DND-41 (cell line): ENCODE data around the gene FOXK2.
"Not testable (repeated sequence)": the region's sequence is repeated elsewhere in the genome, so short reads cannot be mapped to it uniquely, and the experiment has no call there.

ENCODE experiments used
- ATAC-seq: fragments of 200-7000 bp; cut with Tn5 transposase; 3 replicates; pipeline ENCODE4 v1.9.1; 2021; ENCODE audit warnings: low read depth; ENCODE audit not compliant: insufficient read depth
- DNase-seq: peaks from one replicate; pipeline ENCODE4 v3.0.0-alpha.2; 2020
- H2AFZ ChIP-seq: 2 replicates; pipeline ENCODE4 v1.6.0; 2012; ENCODE audit warnings: low read depth, low read length
- H3K27ac ChIP-seq: 2 replicates; pipeline ENCODE4 v1.5.1; 2012; ENCODE audit warnings: low read length, inconsistent platforms
- H3K27me3 ChIP-seq: fragments of 200-600 bp; sonication (generic); 2 replicates; pipeline ENCODE4 v1.6.0; 2012; ENCODE audit warnings: low read length, mild to moderate bottlenecking, inconsistent platforms; ENCODE audit not compliant: insufficient read depth, poor library complexity
- H3K36me3 ChIP-seq: 2 replicates; pipeline ENCODE4 v1.5.1; 2012; ENCODE audit warnings: low read length, inconsistent platforms; ENCODE audit not compliant: insufficient read depth
- H3K4me1 ChIP-seq: 2 replicates; pipeline ENCODE4 v1.5.1; 2012; ENCODE audit warnings: mild to moderate bottlenecking, low read length; ENCODE audit not compliant: insufficient read depth
- H3K4me2 ChIP-seq: 2 replicates; pipeline ENCODE4 v1.6.0; 2012; ENCODE audit warnings: mild to moderate bottlenecking, moderate library complexity, low read length, inconsistent platforms; ENCODE audit not compliant: insufficient read depth
- H3K4me3 ChIP-seq, 2 experiments: fragments of 200-600 bp in 1 of 2; shearing (Covaris generic) in 1 of 2; 2 replicates each; pipeline ENCODE4 v1.5.1; 2012 to 2016; ENCODE audit warnings: inconsistent platforms in 2 of 2, low read length in 2 of 2, mild to moderate bottlenecking in 2 of 2, low read depth in 1 of 2, moderate library complexity in 1 of 2
- H3K79me2 ChIP-seq: 2 replicates; pipeline ENCODE4 v1.6.0; 2012; ENCODE audit warnings: low read length, inconsistent platforms; ENCODE audit not compliant: insufficient read depth
- H3K9ac ChIP-seq: 2 replicates; pipeline ENCODE4 v1.6.0; 2012; ENCODE audit warnings: low read depth, mild to moderate bottlenecking, inconsistent platforms, low read length, moderate library complexity
- H3K9me3 ChIP-seq: 2 replicates; pipeline ENCODE4 v1.5.1; 2012; ENCODE audit warnings: low read length, moderate library complexity, mild to moderate bottlenecking, inconsistent platforms; ENCODE audit not compliant: insufficient read depth, severe bottlenecking
- H4K20me1 ChIP-seq: 2 replicates; pipeline ENCODE4 v1.6.0; 2012; ENCODE audit warnings: low read length; ENCODE audit not compliant: insufficient read depth
- EZH2 ChIP-seq: IDR thresholded peaks from 3 replicates; pipeline ENCODE4 v1.6.1; 2012; ENCODE audit warnings: borderline replicate concordance, low read depth, mild to moderate bottlenecking, moderate library complexity, low read length, inconsistent platforms; ENCODE audit not compliant: severe bottlenecking
- TF ChIP-seq, protein P1 (sequence below): IDR thresholded peaks from 2 replicates; pipeline ENCODE4 v1.5.1; 2012; ENCODE audit warnings: borderline replicate concordance, low read length, moderate library complexity, mild to moderate bottlenecking; ENCODE audit not compliant: poor library complexity, severe bottlenecking; ENCODE audit errors: extremely low read depth

FOXK2 gene

DNA sequence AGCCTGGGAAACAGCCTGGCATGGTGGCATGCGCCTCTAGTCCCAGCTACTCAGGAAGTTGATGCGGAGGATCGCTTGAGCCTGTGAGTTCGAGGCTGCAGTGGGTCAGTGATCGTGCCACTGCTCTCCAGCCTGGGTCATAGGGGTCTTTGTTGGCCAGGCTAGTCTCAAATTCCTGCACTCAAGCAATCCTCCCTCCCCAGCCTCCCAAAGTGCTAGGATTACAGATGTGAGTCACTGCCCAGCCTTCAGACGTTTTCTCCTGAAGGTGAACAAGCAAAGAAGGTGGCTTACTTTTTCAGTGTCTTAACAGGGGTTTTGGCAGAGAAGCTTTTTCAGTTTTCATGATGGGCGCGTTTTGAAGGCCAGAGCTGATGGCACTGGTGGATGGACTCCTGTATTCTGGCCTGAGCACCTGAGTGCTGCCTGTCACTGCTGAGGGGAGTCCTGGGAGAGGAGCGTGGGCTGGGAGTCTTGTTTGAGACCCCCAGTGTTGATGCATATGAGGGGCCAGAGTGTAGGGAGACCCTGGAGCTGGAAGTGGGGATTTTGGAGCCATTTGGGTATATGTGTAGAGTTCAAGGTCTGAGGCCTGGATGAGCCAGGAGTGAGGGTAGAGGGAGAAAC, 41.4 kb downstream of the FOXK2 start:
- Histone ChIP-seq H3K4me1 (peaks cover 3% of the 10 kb centered on the region; the same call in 1 of the 2 replicates), H4K20me1 (peaks cover 85% of the 10 kb centered on the region), H3K4me2 (no peak overlapping the region), H3K79me2 (peaks cover 99% of the 10 kb centered on the region), H3K9ac (no peak overlapping the region), H3K4me3 (no peak overlapping the region), H3K27me3 (no peaks in the 10 kb centered on the region), H3K9me3 (no peaks in the 10 kb centered on the region), H3K36me3 (peaks cover 45% of the 10 kb centered on the region), H2AFZ (no peak overlapping the region), H3K27ac (no peak overlapping the region; the same call in 1 of the 2 replicates)
- ATAC-seq (no peak), DNase-seq (no peak)
- TF ChIP-seq, protein P1, sequence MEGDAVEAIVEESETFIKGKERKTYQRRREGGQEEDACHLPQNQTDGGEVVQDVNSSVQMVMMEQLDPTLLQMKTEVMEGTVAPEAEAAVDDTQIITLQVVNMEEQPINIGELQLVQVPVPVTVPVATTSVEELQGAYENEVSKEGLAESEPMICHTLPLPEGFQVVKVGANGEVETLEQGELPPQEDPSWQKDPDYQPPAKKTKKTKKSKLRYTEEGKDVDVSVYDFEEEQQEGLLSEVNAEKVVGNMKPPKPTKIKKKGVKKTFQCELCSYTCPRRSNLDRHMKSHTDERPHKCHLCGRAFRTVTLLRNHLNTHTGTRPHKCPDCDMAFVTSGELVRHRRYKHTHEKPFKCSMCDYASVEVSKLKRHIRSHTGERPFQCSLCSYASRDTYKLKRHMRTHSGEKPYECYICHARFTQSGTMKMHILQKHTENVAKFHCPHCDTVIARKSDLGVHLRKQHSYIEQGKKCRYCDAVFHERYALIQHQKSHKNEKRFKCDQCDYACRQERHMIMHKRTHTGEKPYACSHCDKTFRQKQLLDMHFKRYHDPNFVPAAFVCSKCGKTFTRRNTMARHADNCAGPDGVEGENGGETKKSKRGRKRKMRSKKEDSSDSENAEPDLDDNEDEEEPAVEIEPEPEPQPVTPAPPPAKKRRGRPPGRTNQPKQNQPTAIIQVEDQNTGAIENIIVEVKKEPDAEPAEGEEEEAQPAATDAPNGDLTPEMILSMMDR: no peak
- TF ChIP-seq EZH2: no peak

DNA sequence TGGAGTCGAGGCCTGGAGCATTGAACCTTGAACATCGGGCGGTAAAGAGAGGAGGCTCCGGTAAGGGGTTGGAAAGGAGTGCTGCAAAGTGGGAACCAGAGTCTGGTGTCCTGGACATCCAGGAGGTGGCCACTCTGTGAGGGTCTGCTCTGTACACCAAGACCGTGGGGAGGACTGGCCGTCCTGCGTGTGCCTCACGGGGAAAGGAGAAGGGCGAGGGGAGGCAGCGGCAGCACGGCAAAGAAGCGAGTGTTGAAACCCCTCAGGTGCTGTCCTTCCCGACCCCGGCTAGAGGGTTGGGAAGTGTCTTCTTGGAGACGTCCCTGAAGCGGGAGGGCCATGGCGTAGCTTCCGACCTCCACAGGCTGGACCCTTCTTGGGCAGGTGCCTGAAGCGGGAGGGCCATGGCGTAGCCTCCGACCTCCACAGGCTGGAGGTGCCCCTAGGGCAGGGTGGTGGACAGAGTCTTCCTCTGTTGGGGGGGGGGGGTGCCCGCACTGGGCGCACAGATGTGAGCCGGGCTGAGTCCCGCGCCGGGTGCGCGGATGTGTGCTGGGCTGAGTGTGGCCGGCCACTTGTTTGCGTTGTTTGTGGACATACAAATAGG, 42.0 kb downstream of the FOXK2 start:
- no peak overlapping the region for H3K4me3 ChIP-seq
- TF ChIP-seq EZH2: no peak
- TF ChIP-seq, protein P1: no peak
- no peak overlapping the region for H2AFZ ChIP-seq
- no peak overlapping the region for H3K4me2 ChIP-seq
- DNase-seq: no peak
- no peaks in the 10 kb centered on the region for H3K9me3 ChIP-seq
- ATAC-seq: no peak
- no peaks in the 10 kb centered on the region for H3K27me3 ChIP-seq
- peaks cover 3% of the 10 kb centered on the region; the same call in 1 of the 2 replicates for H3K4me1 ChIP-seq
- H3K27ac ChIP-seq: no peak overlapping the region; the same call in 1 of the 2 replicates
- H3K9ac ChIP-seq: no peak overlapping the region
- H4K20me1 ChIP-seq: peaks cover 83% of the 10 kb centered on the region
- H3K79me2 ChIP-seq: peaks cover 99% of the 10 kb centered on the region
- H3K36me3 ChIP-seq: peaks cover 50% of the 10 kb centered on the region

DNA sequence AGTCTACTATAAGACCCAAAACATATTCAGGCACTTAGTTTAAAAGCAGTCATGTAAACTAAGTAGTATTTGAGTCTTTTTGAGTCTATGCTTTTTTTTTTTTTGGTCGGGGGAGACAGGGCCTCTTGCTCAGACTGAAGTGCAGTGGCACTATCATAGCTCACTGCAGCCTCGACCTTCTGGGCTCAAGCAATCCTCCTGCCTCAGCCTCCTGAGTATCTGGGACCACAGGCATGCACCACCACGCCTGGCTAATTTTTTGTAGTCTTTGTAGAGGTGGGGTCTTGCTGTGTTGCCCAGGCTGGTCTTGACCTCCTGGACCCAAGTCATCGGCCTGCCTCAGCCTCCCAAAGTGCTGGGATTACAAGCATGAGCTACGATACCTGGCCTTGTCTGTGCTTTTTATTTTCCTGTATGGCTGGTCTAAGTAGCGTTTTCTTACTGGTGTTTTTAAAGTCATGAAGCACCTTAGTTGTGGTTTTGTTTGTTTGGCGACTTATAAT, 43.2 kb downstream of the FOXK2 start:
- H2AFZ ChIP-seq, H3K27me3 ChIP-seq, H3K27ac ChIP-seq, ATAC-seq, H3K4me3 ChIP-seq, H3K9ac ChIP-seq, H3K9me3 ChIP-seq, DNase-seq, H3K4me1 ChIP-seq, H3K4me2 ChIP-seq: not testable (repeated sequence)
- Histone ChIP-seq H3K79me2 (peaks cover 100% of the 10 kb centered on the region), H3K36me3 (peaks cover 58% of the 10 kb centered on the region), H4K20me1 (peaks cover 86% of the 10 kb centered on the region)

DNA sequence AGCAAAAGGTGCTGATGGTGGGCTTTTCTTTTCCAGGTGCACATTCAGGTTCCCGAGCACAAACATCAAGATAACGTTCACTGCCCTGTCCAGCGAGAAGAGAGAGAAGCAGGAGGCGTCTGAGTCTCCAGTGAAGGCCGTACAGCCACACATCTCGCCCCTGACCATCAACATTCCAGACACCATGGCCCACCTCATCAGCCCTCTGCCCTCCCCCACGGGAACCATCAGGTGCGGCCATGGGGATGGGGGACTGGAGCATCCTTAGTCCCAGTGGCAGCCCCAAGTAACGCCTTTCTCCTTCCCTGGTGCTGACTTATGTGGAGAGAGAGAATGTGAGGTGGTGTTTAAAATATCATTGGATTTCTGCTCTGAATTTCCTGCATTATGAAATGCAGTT, 43.8 kb downstream of the FOXK2 start:
- no peaks in the 10 kb centered on the region for H3K9me3 ChIP-seq
- ATAC-seq (no peak), DNase-seq (no peak)
- H3K4me1 ChIP-seq: peaks cover 3% of the 10 kb centered on the region; the same call in 1 of the 2 replicates
- H4K20me1 ChIP-seq: peaks cover 86% of the 10 kb centered on the region
- no peaks in the 10 kb centered on the region for H3K27me3 ChIP-seq
- no peak overlapping the region for H2AFZ ChIP-seq
- peaks cover 100% of the 10 kb centered on the region for H3K79me2 ChIP-seq
- peaks cover 59% of the 10 kb centered on the region for H3K36me3 ChIP-seq
- no peak overlapping the region for H3K4me2 ChIP-seq
- H3K27ac ChIP-seq: no peak overlapping the region
- H3K4me3 ChIP-seq: no peak overlapping the region
- TF ChIP-seq EZH2: no peak
- TF ChIP-seq, protein P1: no peak
- H3K9ac ChIP-seq: no peak overlapping the region

DNA sequence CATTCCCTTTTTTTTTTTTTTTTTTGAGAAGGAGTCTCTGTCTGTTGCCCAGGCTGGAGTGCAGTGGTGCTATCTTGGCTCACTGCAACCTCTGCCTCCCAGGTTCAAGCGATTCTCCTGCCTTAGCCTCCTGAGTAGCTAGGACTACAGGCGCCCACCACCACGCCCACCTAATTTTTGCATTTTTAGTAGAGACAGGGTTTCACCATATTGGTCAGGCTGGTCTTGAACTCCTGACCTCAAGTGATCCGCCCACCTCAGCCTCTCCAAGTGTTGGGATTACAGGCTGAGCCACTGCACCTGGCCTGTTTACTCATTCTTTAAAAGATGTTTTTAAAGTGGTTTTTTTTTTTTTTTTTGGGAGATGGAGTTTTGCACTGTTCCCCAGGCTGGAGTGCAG, 44.2 kb downstream of the FOXK2 start:
- not testable (repeated sequence) for H3K27ac ChIP-seq, H3K9ac ChIP-seq, H3K27me3 ChIP-seq, H2AFZ ChIP-seq, H3K9me3 ChIP-seq, ATAC-seq, DNase-seq, H3K4me3 ChIP-seq, H3K4me2 ChIP-seq, H3K4me1 ChIP-seq
- Histone ChIP-seq H3K79me2 (peaks cover 100% of the 10 kb centered on the region), H4K20me1 (peaks cover 83% of the 10 kb centered on the region), H3K36me3 (peaks cover 61% of the 10 kb centered on the region)
